ENCODE data around the gene ADIRF. TPM values are rescaled to one million over a fixed set of nuclear protein-coding genes. Genes with fewer than 3 reads are reported as not detected.
"Not testable (repeated sequence)": the region's sequence is repeated elsewhere in the genome, so short reads cannot be mapped to it uniquely, and the experiment has no call there.

The ADIRF gene
- total RNA-seq, result not detected

GRCh38 chr10:86968271-86968993 lies at the start of gene ADIRF:
TSS of gene ADIRF (plus strand) at chr10:86968482. CDS start at chr10:86968545, 63 bp downstream.
- H3K9me3 ChIP-seq (ENCODE audit: low read depth, low read length), result no peaks in the 10 kb centered on the region
- H3K4me3 ChIP-seq (ENCODE audit: low read length), result no peak within 1 kb of the TSS
- peaks cover 55% of the 10 kb centered on the region for H3K4me1 ChIP-seq (ENCODE audit: insufficient read depth, low read length)
- peaks cover 25% of the 10 kb centered on the region for H3K27me3 ChIP-seq (ENCODE audit: insufficient read depth, low read length)

GRCh38 chr10:86922553-86922961 lies 45.7 kb upstream of the ADIRF start:
- Histone ChIP-seq H3K9me3 (ENCODE audit: low read depth, low read length) (no peaks in the 10 kb centered on the region), H3K27me3 (ENCODE audit: insufficient read depth, low read length) (no peaks in the 10 kb centered on the region), H3K4me3 (ENCODE audit: low read length) (no peak overlapping the region), H3K4me1 (ENCODE audit: insufficient read depth, low read length) (no peaks in the 10 kb centered on the region)

- Histone ChIP-seq H3K4me1 (ENCODE audit: insufficient read depth, low read length) (no peaks in the 10 kb centered on the region), H3K4me3 (ENCODE audit: low read length) (no peak overlapping the region), H3K9me3 (ENCODE audit: low read depth, low read length) (no peaks in the 10 kb centered on the region)
Observed at GRCh38 chr10:86929468-86930380, 38.6 kb upstream of the ADIRF start.

GRCh38 chr10:86931872-86932271 lies 36.4 kb upstream of the ADIRF start:
- no peaks in the 10 kb centered on the region for H3K27me3 ChIP-seq (ENCODE audit: insufficient read depth, low read length)
- H3K4me1 ChIP-seq (ENCODE audit: insufficient read depth, low read length), result no peaks in the 10 kb centered on the region
- no peak overlapping the region for H3K4me3 ChIP-seq (ENCODE audit: low read length)
- no peaks in the 10 kb centered on the region for H3K9me3 ChIP-seq (ENCODE audit: low read depth, low read length)

More at GRCh38 chr10:86929468-86930380, 38.6 kb upstream of the ADIRF start:
- no peaks in the 10 kb centered on the region for H3K27me3 ChIP-seq (ENCODE audit: insufficient read depth, low read length)

GRCh38 chr10:86932674-86933073 lies 35.6 kb upstream of the ADIRF start:
- Histone ChIP-seq H3K9me3 (ENCODE audit: low read depth, low read length) (no peaks in the 10 kb centered on the region), H3K4me1 (ENCODE audit: insufficient read depth, low read length) (no peaks in the 10 kb centered on the region), H3K27me3 (ENCODE audit: insufficient read depth, low read length) (no peaks in the 10 kb centered on the region), H3K4me3 (ENCODE audit: low read length) (no peak overlapping the region)

- not testable (repeated sequence) for H3K4me1 ChIP-seq (ENCODE audit: insufficient read depth, low read length); H3K9me3 ChIP-seq (ENCODE audit: low read depth, low read length); H3K4me3 ChIP-seq (ENCODE audit: low read length); H3K27me3 ChIP-seq (ENCODE audit: insufficient read depth, low read length)
Observed at GRCh38 chr10:86934162-86934711, 34.0 kb upstream of the ADIRF start.

GRCh38 chr10:86936661-86937501 lies 31.4 kb upstream of the ADIRF start:
- Histone ChIP-seq H3K27me3 (ENCODE audit: insufficient read depth, low read length) (no peaks in the 10 kb centered on the region), H3K4me3 (ENCODE audit: low read length) (no peak overlapping the region), H3K4me1 (ENCODE audit: insufficient read depth, low read length) (peaks cover 5% of the 10 kb centered on the region)

GRCh38 chr10:86937502-86938154 lies 30.7 kb upstream of the ADIRF start:
- Histone ChIP-seq H3K9me3 (ENCODE audit: low read depth, low read length) (no peaks in the 10 kb centered on the region), H3K4me3 (ENCODE audit: low read length) (no peak overlapping the region), H3K4me1 (ENCODE audit: insufficient read depth, low read length) (peaks cover 5% of the 10 kb centered on the region), H3K27me3 (ENCODE audit: insufficient read depth, low read length) (no peaks in the 10 kb centered on the region)

More at GRCh38 chr10:86936661-86937501, 31.4 kb upstream of the ADIRF start:
- no peaks in the 10 kb centered on the region for H3K9me3 ChIP-seq (ENCODE audit: low read depth, low read length)

- Histone ChIP-seq H3K4me3 (ENCODE audit: low read length) (no peak overlapping the region), H3K4me1 (ENCODE audit: insufficient read depth, low read length) (peaks cover 5% of the 10 kb centered on the region), H3K27me3 (ENCODE audit: insufficient read depth, low read length) (no peaks in the 10 kb centered on the region), H3K9me3 (ENCODE audit: low read depth, low read length) (no peaks in the 10 kb centered on the region)
Observed at GRCh38 chr10:86938260-86938659, 30.0 kb upstream of the ADIRF start.

- not testable (repeated sequence) for H3K4me3 ChIP-seq (ENCODE audit: low read length); H3K27me3 ChIP-seq (ENCODE audit: insufficient read depth, low read length)
Observed at GRCh38 chr10:86940076-86940475, 28.2 kb upstream of the ADIRF start.

GRCh38 chr10:86940677-86941076 lies 27.6 kb upstream of the ADIRF start:
- H3K27me3 ChIP-seq (ENCODE audit: insufficient read depth, low read length), result no peaks in the 10 kb centered on the region
- H3K9me3 ChIP-seq (ENCODE audit: low read depth, low read length), result no peaks in the 10 kb centered on the region
- peaks cover 5% of the 10 kb centered on the region for H3K4me1 ChIP-seq (ENCODE audit: insufficient read depth, low read length)
- H3K4me3 ChIP-seq (ENCODE audit: low read length), result no peak overlapping the region

More at GRCh38 chr10:86940076-86940475, 28.2 kb upstream of the ADIRF start:
- not testable (repeated sequence) for H3K9me3 ChIP-seq (ENCODE audit: low read depth, low read length); H3K4me1 ChIP-seq (ENCODE audit: insufficient read depth, low read length)

GRCh38 chr10:86941426-86941825 lies 26.9 kb upstream of the ADIRF start:
- H3K9me3 ChIP-seq (ENCODE audit: low read depth, low read length), result no peaks in the 10 kb centered on the region
- peaks cover 5% of the 10 kb centered on the region for H3K4me1 ChIP-seq (ENCODE audit: insufficient read depth, low read length)
- H3K4me3 ChIP-seq (ENCODE audit: low read length), result no peak overlapping the region
- H3K27me3 ChIP-seq (ENCODE audit: insufficient read depth, low read length), result no peaks in the 10 kb centered on the region

GRCh38 chr10:86941991-86942421 lies 26.3 kb upstream of the ADIRF start:
- Histone ChIP-seq H3K27me3 (ENCODE audit: insufficient read depth, low read length) (no peaks in the 10 kb centered on the region), H3K9me3 (ENCODE audit: low read depth, low read length) (no peaks in the 10 kb centered on the region), H3K4me1 (ENCODE audit: insufficient read depth, low read length) (peaks cover 5% of the 10 kb centered on the region), H3K4me3 (ENCODE audit: low read length) (no peak overlapping the region)
